Measurements from ENCODE around the gene INVS. TPM values are rescaled to one million over a fixed set of nuclear protein-coding genes. Genes with fewer than 3 reads are reported as not detected.

The INVS gene
- total RNA-seq, 1 donor from 2014 or later = 20.3 TPM

- H3K4me3 Mint-ChIP-seq (ENCODE audit: unreplicated experiment) = no peak overlapping the region
- H3K27ac Mint-ChIP-seq (ENCODE audit: unreplicated experiment) = no peak overlapping the region
- DNase-seq (ENCODE audit: extremely low spot score, unreplicated experiment) = no peak
- H3K27me3 Mint-ChIP-seq (ENCODE audit: unreplicated experiment) = no peaks in the 10 kb centered on the region
- H3K4me1 Mint-ChIP-seq (ENCODE audit: unreplicated experiment) = no peaks in the 10 kb centered on the region
- TF ChIP-seq, protein P1, sequence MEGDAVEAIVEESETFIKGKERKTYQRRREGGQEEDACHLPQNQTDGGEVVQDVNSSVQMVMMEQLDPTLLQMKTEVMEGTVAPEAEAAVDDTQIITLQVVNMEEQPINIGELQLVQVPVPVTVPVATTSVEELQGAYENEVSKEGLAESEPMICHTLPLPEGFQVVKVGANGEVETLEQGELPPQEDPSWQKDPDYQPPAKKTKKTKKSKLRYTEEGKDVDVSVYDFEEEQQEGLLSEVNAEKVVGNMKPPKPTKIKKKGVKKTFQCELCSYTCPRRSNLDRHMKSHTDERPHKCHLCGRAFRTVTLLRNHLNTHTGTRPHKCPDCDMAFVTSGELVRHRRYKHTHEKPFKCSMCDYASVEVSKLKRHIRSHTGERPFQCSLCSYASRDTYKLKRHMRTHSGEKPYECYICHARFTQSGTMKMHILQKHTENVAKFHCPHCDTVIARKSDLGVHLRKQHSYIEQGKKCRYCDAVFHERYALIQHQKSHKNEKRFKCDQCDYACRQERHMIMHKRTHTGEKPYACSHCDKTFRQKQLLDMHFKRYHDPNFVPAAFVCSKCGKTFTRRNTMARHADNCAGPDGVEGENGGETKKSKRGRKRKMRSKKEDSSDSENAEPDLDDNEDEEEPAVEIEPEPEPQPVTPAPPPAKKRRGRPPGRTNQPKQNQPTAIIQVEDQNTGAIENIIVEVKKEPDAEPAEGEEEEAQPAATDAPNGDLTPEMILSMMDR (IDR thresholded peaks at IDR 0.05) = no peak
- peaks cover 71% of the 10 kb centered on the region for H3K36me3 Mint-ChIP-seq (ENCODE audit: unreplicated experiment)
- H3K9me3 Mint-ChIP-seq (ENCODE audit: unreplicated experiment) = peaks cover 17% of the 10 kb centered on the region
Observed at GRCh38 chr9:100290714-100291113, 191.7 kb downstream of the INVS start.

- H3K9me3 Mint-ChIP-seq (ENCODE audit: unreplicated experiment) = peaks cover 10% of the 10 kb centered on the region
- TF ChIP-seq, protein P1 (IDR thresholded peaks at IDR 0.05) = no peak
- H3K27me3 Mint-ChIP-seq (ENCODE audit: unreplicated experiment) = no peaks in the 10 kb centered on the region
- DNase-seq (ENCODE audit: extremely low spot score, unreplicated experiment) = no peak
- H3K4me1 Mint-ChIP-seq (ENCODE audit: unreplicated experiment) = no peaks in the 10 kb centered on the region
- H3K36me3 Mint-ChIP-seq (ENCODE audit: unreplicated experiment) = peaks cover 64% of the 10 kb centered on the region
- H3K4me3 Mint-ChIP-seq (ENCODE audit: unreplicated experiment) = no peak overlapping the region
- no peak overlapping the region for H3K27ac Mint-ChIP-seq (ENCODE audit: unreplicated experiment)
Observed at GRCh38 chr9:100292414-100292813, 193.4 kb downstream of the INVS start.

GRCh38 chr9:100294341-100294740 is 195.3 kb downstream of the INVS start:
- DNase-seq (ENCODE audit: extremely low spot score, unreplicated experiment) = no peak
- H3K27me3 Mint-ChIP-seq (ENCODE audit: unreplicated experiment) = no peaks in the 10 kb centered on the region

DNA sequence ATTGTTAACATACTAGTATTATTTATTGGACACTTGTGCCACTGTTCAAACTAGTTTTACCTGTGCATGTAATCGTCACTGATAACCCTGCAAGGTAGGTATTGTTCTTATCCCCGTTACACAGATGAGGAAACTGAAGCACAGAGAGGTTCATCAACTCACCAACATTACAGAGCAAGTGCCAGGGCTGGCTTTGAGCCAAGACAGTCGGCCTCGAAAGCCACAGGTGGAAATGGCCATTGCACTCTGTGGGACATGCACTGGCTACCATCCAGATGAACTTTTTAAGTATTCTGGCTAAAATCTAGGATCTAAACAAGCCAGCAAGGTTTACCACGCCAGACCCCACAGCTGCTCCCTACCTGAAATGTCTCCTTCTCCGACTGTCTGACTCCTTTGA is 195.8 kb downstream of the INVS start:
- H3K9me3 Mint-ChIP-seq (ENCODE audit: unreplicated experiment) = no peaks in the 10 kb centered on the region
- no peak overlapping the region for H3K4me3 Mint-ChIP-seq (ENCODE audit: unreplicated experiment)
- no peak for DNase-seq (ENCODE audit: extremely low spot score, unreplicated experiment)
- TF ChIP-seq, protein P1 (IDR thresholded peaks at IDR 0.05) = no peak
- no peaks in the 10 kb centered on the region for H3K27me3 Mint-ChIP-seq (ENCODE audit: unreplicated experiment)
- H3K27ac Mint-ChIP-seq (ENCODE audit: unreplicated experiment) = no peak overlapping the region
- H3K36me3 Mint-ChIP-seq (ENCODE audit: unreplicated experiment) = peaks cover 49% of the 10 kb centered on the region
- no peaks in the 10 kb centered on the region for H3K4me1 Mint-ChIP-seq (ENCODE audit: unreplicated experiment)

More at GRCh38 chr9:100294341-100294740, 195.3 kb downstream of the INVS start:
- H3K27ac Mint-ChIP-seq (ENCODE audit: unreplicated experiment) = no peak overlapping the region
- peaks cover 51% of the 10 kb centered on the region for H3K36me3 Mint-ChIP-seq (ENCODE audit: unreplicated experiment)
- no peaks in the 10 kb centered on the region for H3K4me1 Mint-ChIP-seq (ENCODE audit: unreplicated experiment)
- peaks cover 3% of the 10 kb centered on the region for H3K9me3 Mint-ChIP-seq (ENCODE audit: unreplicated experiment)
- no peak overlapping the region for H3K4me3 Mint-ChIP-seq (ENCODE audit: unreplicated experiment)
- TF ChIP-seq, protein P1 (IDR thresholded peaks at IDR 0.05) = no peak

DNA sequence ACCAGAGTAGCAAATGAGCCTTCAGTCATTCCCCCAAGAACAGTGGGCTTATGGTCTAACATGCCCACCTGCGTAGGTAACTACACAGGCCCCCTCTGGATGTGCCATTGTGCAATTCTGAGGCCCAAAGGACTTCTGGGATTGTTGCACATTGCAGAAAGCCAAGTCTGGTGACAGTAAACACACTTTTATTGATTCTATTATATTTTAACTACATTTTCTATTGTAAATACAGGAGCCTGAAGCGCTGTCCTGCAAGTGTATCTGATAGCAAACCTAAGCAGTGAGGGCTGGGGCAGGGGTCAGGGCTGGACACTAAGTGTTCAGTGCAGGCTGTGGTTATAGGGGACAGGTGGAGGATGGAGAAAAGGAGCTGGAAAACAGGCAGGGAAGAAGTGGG is 196.2 kb downstream of the INVS start:
- TF ChIP-seq, protein P1 (IDR thresholded peaks at IDR 0.05) = no peak
- no peaks in the 10 kb centered on the region for H3K4me1 Mint-ChIP-seq (ENCODE audit: unreplicated experiment)
- no peak for DNase-seq (ENCODE audit: extremely low spot score, unreplicated experiment)
- H3K27ac Mint-ChIP-seq (ENCODE audit: unreplicated experiment) = no peak overlapping the region
- H3K36me3 Mint-ChIP-seq (ENCODE audit: unreplicated experiment) = peaks cover 46% of the 10 kb centered on the region
- H3K4me3 Mint-ChIP-seq (ENCODE audit: unreplicated experiment) = no peak overlapping the region
- no peaks in the 10 kb centered on the region for H3K9me3 Mint-ChIP-seq (ENCODE audit: unreplicated experiment)
- no peaks in the 10 kb centered on the region for H3K27me3 Mint-ChIP-seq (ENCODE audit: unreplicated experiment)
